H1 (cell line): Measurements from ENCODE around the gene PSMB4.

Experiments
- EZH2 ChIP-seq: fragments of 200-600 bp; sonication (generic); IDR thresholded peaks from 2 replicates; pipeline ENCODE4 v1.7.1; 2012; ENCODE audit warnings: low read depth, mild to moderate bottlenecking, moderate library complexity, low read length, inconsistent platforms; ENCODE audit not compliant: severe bottlenecking
- RFX5 ChIP-seq: IDR thresholded peaks from 2 replicates; pipeline ENCODE4 v1.6.1; 2011; ENCODE audit warnings: low read depth, low read length, improper control_type of control experiment, borderline replicate concordance
- SIN3A ChIP-seq, 2 experiments: IDR thresholded peaks in 1 of 2; conservative IDR thresholded peaks in 1 of 2; 2 replicates each; pipeline ENCODE4 v1.6.1; 2011 to 2012; ENCODE audit warnings: low read length in 2 of 2, improper control_type of control experiment in 1 of 2, low read depth in 1 of 2, mild to moderate bottlenecking in 1 of 2
- SP2 ChIP-seq: IDR thresholded peaks from 2 replicates; pipeline ENCODE4 v1.6.1; 2012; ENCODE audit warnings: mild to moderate bottlenecking, low read length, inconsistent platforms
- SP4 ChIP-seq: IDR thresholded peaks from 2 replicates; pipeline ENCODE4 v1.6.1; 2012; ENCODE audit warnings: low read length, inconsistent platforms
- SRF ChIP-seq: IDR thresholded peaks from 2 replicates; pipeline ENCODE4 v1.6.1; 2011; ENCODE audit warnings: mild to moderate bottlenecking, low read depth, low read length, moderate library complexity
- SUZ12 ChIP-seq: fragments of 200-600 bp; sonication (generic); IDR thresholded peaks from 2 replicates; pipeline ENCODE4 v1.6.1; 2012; ENCODE audit warnings: mild to moderate bottlenecking, inconsistent platforms, low read length, moderate library complexity, mixed read lengths
- YY1 ChIP-seq: IDR thresholded peaks from 2 replicates; pipeline ENCODE4 v1.6.1; 2011; ENCODE audit warnings: low read depth, mild to moderate bottlenecking, low read length
- TF ChIP-seq, protein P1 (sequence below), 3 experiments: IDR thresholded peaks; 1 replicate in 2 of 3; 2 replicates in 1 of 3; pipeline versions ENCODE4 v1.5.1 to v1.6.1; 2011; ENCODE audit warnings: low read length in 3 of 3, mild to moderate bottlenecking in 3 of 3, inconsistent platforms in 2 of 3, low read depth in 1 of 3, moderate library complexity in 1 of 3; ENCODE audit not compliant: insufficient read depth in 1 of 3; ENCODE audit errors: control extremely low read depth in 1 of 3
- TF ChIP-seq, protein P2 (sequence below): IDR thresholded peaks from 2 replicates; pipeline ENCODE4 v1.6.1; 2011; ENCODE audit warnings: low read length, improper control_type of control experiment

- TF ChIP-seq, protein P1, sequence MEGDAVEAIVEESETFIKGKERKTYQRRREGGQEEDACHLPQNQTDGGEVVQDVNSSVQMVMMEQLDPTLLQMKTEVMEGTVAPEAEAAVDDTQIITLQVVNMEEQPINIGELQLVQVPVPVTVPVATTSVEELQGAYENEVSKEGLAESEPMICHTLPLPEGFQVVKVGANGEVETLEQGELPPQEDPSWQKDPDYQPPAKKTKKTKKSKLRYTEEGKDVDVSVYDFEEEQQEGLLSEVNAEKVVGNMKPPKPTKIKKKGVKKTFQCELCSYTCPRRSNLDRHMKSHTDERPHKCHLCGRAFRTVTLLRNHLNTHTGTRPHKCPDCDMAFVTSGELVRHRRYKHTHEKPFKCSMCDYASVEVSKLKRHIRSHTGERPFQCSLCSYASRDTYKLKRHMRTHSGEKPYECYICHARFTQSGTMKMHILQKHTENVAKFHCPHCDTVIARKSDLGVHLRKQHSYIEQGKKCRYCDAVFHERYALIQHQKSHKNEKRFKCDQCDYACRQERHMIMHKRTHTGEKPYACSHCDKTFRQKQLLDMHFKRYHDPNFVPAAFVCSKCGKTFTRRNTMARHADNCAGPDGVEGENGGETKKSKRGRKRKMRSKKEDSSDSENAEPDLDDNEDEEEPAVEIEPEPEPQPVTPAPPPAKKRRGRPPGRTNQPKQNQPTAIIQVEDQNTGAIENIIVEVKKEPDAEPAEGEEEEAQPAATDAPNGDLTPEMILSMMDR (IDR thresholded peaks at IDR 0.05; ENCODE audit: control extremely low read depth in 1 of 3, insufficient read depth in 1 of 3, low read depth in 1 of 3, low read length in 3 of 3), result no peak
- TF ChIP-seq EZH2 (no peak), SRF (no peak), SP4 (no peak), SIN3A (conservative IDR thresholded peaks at IDR 0.05 in 1 of 2, IDR thresholded peaks at IDR 0.05 in 1 of 2; ENCODE audit: low read depth in 1 of 2, low read length in 2 of 2) (no peak), RFX5 (no peak), SUZ12 (no peak), SP2 (no peak), YY1 (no peak)
- TF ChIP-seq, protein P2, sequence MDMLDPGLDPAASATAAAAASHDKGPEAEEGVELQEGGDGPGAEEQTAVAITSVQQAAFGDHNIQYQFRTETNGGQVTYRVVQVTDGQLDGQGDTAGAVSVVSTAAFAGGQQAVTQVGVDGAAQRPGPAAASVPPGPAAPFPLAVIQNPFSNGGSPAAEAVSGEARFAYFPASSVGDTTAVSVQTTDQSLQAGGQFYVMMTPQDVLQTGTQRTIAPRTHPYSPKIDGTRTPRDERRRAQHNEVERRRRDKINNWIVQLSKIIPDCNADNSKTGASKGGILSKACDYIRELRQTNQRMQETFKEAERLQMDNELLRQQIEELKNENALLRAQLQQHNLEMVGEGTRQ, result no peak
These were observed 13.4 kb upstream of the PSMB4 start for GRCh38 chr1:151386002-151386401.
